NOMO-1 (cell line): ENCODE measurements around the gene TIMP2.
"Not testable (repeated sequence)": the region's sequence is repeated elsewhere in the genome, so short reads cannot be mapped to it uniquely, and the experiment has no call there.

ENCODE experiments used
- DNase-seq, 2 experiments: peaks; one replicate each; lab custom pipeline; 2025; ENCODE audit not compliant: unreplicated experiment in 2 of 2; lab: John Stamatoyannopoulos, UW

TIMP2 gene

DNA sequence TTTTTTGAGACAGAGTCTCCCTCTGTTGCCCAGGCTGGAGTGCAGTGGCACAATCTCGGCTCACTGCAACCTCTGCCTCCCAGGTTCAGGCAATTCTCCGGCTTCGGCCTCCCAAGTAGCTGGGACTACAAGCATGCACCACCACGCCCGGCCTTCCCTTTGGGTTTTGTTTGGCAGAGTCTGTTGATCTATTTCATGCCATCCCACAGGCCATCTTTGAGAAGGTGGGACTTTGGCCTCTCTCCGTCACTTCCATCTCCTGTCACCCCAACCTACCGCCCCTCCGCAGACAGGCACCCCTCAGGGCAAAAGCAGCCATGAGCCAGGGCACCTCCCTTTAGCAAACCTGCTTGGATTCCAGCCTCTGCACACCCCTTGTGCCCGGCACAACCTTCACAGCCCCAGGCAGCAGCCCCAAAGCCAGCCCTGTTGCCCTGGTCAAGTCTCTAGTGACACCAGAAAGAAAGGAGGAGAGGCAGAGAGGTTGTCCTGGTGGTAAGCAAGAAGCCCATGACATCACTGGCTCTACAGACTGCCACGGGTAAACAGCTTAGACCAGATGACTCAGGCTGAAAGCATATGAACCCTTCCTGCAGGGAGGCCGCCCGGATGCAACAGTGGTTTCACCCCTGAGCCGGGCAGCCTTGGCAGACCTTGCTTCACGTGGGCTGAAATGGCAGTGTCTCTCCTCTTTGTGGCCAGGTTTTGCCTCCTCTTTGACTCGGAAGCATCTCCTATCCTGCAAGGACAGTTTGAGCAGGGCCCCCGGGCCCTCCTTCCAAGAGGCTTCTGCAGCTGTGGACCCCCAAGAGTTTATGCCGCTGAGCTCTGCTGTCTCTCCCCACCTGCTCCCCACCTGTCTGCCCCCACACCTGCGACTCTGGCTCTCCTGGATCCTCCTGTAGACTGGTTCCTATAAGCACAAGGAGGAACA, 8.1 kb upstream of the TIMP2 start:
- DNase-seq, result peak; percentile 48 to 59

DNA sequence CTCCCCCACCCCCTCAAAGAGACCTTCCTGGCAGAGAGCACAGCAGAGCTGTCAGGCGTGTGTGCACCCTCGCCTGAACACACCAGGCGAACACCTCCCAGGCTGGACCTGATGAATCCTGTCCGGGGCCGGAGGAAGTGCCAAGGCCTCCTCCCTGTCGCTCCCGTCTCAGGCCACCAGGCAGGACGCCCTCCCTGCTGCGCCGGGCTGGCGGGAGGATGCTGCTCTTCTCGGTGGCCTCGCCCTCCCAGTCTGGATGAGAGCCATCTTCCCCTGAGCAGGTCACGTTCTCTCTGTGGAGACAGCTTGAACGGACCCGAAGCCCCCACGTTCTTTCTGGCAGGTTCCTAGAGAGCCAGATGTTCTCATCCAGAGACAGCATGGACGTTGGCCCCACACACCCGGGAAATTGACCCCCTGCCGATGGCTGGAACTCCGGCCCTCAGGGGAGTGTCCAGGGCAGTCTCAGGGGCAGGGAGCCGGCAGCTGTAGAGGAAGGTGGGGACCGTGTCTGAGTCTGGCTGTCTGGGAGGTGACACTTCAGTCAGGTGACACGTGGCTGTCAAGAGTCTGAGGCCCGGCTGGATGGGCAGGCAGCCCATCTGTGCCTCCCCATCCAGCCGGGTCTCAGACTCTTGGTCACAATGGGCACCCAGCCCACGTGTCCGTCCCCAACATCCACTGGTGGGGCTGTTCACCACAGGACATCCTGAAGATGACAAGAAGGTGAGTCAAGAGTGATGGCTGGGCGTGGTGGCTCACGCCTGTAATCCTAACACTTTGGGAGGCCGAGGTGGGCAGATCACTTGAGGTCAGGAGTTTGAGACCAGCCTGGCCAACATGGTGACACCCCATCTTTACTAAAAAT, 5.0 kb upstream of the TIMP2 start:
- DNase-seq, result no peak

DNA sequence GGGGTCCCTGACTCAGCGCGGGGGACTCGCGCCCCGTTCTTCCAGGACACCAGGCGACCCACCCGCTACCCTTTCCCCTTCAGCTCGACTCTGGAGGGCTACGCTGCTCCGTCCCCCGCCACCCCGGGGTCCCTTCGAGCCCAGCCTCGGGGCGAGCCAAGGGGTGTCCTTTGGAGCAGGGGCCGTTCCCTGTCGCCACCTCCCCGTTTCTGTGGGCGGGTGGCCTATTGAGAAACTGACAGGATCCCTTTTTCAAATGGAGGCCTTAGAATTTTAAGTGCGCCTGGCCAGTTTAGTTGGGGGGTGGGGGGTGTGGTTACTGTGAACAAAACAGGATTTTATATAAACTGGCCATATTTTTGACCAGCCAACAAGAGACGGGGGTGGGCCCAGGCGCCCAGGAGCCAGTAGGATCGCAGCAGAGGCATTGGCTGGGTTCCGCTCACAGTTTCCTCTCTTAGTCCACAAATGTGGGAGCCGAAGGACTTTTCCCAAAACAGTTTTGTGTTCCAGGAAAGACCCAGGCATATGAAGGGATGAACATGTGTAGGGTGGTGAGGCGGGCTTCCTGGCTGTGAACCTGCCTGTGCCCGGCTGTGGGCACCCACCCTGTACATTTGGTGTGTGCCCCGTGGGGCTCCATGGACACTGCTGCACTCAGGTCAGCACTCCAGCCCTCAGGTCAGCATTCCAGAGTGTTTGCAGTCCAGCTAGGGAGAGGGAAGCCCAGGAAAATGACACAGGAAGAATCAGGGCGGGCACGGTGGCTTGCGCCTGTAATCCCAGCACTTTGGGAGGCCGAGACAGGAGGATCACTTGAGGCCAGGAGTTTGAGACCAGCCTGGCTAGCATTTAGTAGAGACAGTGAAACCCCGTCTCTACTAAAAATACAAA, 722 bp upstream of the TIMP2 start:
- peak; percentile 20 to 33 for DNase-seq

DNA sequence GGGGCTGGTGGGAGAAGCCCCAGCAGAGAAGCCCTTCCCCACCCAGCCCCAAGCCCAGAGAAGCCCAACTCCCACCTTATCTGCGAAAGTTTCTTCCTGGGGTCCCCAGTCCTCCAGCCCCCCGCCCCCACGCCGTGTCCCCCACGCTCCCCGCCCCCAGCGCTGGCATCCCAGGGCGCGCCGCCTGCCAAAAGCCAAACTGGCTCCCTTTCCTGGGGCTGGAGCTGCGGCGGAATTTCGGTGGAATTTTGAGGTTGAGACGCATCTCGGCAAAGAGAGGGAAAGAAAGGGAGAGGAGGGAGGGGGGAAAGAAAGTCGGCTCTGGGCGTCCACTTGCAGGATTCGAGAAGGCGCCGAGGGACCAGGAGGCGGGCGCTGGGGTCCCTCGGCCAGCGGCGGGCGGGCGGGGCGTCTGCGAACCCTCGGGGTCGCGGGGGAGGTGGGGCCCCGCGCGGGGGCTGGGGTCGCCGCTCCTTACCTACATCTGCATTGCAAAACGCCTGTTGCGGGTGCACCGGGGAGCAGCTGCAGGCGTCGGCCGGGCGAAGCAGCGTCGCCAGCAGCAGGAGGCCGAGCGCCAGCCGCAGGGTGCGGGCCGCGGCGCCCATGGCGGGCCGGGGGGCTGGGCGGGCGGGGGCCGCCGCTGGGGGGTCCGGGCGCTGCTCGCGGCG, 571 bp downstream of the TIMP2 start:
- peak in 1 of 2 experiments; percentile 9 for DNase-seq

DNA sequence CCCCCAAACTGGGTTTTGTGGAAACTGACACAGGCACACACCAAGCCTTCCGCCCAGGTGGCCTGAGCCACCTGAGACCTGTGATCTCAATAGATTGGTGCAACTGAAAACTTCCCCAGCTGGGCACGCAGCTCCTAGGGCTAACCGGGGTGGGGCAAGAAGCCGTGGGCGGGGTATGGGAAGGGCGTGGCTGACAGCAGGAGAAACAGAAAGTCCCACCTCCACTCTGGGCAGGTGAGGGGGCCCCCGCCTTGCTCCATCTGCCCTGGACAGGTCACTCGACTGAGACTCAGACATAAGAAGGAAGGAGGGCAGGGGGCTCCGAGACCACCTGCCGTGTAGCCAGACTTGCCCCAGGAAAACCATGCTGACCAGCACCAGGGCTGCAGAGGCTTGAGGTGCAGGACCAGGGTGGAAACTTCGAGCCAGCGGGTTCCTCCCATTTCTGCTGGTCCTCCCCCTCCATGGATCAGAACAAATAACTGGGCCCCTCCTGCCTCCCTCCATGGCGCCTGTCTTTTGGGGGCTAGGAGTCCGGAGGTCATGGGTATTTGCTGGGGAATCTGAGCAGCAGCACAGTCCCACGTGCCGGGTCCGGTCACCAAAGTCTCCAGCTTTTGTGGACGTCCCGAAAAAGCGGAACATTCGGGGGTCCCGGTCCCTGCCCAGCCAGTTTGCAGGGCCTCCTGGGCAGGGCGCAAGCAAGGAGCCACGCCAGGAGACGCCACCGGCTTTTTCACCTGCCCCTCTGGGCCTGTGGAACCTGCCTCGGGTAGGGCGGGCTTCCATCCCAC, 1.3 kb downstream of the TIMP2 start:
- DNase-seq, result peak; percentile 71 to 72

DNA sequence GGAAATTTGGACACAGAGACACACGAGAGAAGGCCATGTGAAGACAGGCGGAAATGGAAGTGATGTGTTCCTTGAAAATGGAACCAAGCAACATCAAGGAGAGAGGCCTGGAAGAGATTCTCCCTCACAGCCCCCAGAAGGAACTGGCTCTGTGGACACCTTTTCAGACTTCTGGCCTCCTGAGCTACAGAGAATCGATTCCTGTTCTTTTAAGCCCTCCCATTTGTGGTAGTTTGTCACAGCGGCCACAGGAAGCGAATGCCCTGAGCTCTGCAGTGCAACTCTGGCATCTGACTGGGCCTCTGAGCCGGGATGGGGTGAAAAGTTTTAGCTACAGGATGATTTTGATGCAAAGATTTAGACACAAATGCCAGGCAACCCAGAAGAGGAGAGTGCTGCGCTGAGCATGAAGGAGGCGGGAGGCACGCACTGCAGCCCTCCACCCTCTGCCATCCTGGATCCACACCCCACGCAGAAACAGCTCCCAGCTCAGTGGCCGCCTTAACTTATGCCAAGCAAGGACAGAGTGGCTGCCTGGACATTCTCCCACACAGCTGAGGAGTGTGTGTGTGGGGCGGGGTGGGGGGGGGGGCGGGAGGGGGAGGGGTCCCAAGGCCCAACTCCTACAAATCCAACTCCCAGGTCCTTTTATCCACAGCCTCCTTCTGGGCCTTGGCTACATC, 2.2 kb downstream of the TIMP2 start:
- DNase-seq, result peak; percentile 77 to 86

DNA sequence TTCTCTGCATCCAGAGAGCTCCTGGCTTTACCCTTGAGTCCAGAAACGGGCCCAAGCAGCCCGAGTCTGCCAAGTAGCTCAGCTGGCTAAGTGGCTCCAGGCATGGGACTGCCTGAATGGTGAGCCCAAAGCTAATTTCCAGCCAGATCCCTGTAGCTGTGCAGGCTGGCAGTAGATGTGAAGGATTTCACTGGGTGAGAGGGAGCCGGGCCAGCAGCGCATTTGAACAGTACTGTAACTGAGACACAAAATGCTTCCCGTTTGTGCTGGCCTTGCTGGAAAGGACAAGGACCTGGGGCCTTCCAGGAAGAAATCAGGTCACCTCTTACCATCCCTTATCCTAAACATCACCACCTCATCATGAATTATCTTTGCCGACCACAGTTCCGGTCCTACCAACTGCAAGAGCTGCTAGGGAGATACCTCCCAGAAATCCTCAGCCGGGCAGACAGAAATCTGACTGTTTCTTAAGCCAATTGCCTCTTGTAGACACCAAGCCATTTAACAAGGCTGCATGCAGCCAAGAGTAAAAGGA, 3.7 kb downstream of the TIMP2 start:
- DNase-seq, result no peak

DNA sequence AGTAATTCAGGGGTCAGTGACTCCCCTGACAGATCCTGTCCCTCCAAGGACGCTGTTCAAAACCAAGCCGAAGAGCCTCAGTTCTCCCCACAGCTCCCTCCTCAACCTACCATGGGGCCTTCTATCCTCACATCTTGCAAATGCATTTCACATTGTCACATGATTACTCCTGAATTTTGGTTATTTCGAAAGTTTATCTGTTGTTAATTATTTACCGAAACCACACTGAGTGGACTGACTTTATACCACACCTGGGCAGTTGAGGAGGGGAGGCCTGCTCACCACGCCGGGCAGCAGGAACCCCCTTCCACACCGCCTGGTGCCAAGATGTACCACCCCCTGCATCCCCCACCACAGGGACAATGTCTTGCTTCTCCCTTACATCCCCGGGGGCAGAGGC, 4.7 kb downstream of the TIMP2 start:
- DNase-seq, result no peak

DNA sequence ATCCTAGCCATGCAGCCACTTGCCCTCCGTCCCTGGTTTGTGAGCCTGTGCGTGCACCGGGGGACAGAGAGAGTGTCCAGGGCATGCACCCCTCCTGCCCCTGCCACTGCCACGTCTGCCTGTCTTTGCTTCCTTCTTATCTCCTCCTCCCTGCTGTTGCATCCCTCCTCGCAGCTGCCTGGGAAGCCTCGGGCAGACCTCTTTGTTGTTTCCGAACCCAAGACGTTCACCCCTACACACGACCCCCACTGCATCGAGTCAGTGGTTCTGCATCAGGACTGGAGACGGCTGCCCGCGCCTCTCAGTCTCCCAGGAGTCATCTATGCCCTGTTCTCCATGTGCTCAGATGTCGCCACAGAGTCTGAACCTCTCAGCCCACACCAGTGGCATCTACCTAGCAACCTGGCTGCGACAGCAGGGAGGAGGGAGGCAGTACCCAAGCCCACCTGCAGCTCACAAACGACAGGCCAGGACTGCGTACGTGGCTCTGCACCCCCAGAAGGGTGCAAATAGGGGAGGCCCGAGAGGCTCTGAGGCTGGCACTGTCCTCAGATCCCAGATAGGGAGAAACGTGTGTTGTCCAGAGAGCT, 5.2 kb downstream of the TIMP2 start:
- no peak for DNase-seq

DNA sequence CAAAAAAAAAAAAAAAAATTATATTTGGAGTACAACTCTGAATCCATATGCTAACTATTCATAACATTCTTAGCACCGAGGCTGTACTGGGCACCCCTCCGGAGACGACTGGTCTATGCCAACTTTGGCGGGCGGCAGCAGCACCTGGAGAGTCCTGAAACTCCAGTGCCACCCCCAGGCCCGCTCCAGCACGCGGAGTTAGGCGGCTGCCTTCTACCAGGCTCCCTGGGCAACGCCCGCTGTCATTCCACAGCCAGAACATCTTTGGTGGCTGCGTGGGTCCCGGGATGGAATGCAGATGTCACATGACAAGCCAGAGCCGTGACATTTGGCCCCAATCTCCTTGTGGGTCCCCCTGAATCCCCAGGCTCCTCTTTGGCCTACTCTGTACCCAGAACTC, 6.2 kb downstream of the TIMP2 start:
- DNase-seq, result no peak

DNA sequence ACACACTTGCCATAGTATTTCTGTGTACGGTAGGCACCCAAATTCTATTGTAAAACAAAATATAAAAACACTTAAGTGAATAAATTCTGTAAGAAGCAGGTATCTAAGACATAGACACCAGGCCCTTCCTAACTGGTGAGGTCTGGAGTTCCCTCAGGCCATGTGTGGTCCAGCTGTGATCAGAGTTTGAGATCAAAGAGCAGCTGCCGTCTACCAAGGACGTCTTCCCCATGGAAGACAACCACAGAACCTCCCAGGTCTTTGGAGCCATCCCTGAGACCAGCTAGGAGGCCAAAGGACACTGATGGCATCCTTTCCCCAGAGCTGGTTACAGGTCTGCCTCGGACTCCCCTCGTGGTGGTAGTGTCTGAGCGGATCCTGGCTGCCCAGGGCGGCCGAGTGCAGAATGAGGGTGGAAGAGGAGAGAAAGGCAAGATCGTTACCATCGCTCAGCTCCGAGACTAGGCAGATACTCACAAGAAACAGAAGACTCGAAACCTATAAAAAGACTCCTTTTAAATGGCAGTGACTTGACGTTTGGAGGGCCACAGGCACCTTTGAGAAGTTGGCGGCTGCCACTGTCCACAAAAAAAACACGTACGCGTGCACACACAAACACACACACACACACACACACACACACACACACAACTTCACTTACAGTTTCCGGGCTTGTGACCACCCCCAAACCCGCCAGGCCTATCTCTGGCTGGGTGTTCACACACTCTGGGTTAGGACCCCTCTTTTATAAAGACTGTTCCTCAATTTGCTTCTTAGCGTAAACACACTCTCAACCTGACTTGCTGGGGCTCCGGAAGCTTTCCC, 7.5 kb downstream of the TIMP2 start:
- no peak for DNase-seq

DNA sequence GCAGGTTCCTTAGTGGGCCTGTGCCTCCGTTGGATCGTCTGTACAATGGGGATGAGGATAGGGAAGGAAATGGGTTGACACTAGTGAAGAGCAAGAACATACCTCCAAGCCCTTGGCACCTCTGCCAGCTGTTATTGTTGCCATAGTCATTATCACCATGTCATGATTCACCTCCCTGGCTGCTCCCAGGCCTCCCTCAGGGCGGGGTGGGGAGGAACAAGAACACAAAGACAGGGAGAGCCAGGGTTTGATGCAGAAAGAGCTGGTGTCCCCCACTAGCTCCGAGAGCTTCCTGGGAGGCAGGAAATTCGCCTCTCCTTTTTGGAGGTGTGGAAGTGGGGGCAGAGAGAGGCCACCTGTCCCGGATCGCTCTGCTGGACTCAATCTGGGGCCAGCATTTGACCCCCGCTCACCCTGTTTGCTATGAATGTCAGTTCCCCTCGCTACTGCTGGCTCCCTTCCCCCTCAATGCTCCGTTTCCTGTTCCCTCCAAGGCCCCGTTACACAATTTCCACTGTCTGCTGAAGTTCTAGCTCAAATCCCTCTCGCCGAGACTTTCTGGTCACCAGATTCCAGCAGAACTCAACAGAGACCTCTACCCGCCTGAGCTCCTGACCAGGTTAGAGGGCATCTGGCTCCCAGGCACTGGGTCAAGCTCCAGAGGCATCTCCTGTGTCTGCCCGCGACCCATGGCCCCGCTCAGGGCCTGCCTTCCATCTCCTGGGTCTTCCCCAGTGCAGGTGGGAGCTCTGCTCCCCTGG, 9.1 kb downstream of the TIMP2 start:
- DNase-seq, result peak; percentile 83 to 87

DNA sequence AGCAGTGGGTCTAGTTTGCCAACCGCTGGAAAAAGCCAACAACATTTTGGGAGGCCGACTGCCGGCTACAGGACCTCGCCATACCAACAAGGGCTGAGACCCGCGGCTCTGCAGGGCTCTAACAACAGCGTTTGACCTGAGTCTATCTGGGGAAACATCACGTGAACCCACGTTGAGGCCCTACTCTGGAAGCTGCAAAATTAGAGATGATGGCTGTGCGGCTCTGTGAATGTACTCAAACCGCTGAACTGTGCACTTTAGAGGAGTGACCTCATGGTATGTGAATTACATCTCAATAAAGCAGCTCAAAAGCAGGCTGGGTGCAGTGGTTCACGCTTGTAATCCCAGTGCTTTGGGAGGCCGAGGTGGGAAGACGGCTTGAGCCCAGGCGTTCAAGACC, 12.1 kb downstream of the TIMP2 start:
- DNase-seq, result no peak

DNA sequence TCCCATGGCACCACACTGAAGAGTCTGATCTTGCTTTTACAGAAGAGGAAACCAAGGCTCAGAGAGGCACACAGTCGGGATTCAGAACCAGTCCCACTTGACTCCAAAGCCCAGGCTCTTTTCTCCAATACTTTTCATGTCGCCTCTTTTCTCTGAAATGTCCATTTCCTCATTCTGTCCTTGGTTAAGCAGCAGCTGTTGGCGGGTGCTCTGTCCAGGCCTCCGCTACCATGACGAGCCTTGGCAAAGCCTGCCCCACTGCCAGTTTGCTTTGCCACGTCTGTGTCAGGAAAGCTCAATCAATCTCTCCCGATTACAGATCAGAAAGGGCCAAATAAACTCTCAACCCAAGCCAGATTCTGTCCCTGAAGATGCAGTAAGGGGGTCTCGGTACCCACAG, 13.1 kb downstream of the TIMP2 start:
- DNase-seq, result no peak

DNA sequence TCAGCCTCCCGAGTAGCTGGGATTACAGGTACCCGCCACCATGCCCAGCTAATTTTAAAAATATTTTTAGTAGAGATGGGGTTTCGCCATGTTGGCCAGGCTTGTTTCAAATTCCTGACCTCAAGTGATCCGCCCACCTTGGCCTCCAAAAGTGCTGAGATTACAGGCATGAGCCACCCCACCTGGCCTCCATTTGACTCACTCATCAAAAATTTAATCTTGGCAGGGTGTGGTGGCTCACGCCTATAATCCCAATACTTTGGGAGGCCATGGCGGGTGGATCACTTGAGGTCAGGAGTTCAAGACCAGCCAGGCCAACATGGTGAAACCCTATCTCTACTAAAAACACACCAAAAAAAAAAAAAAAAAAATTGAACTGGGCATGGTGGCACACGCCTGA, 13.6 kb downstream of the TIMP2 start:
- DNase-seq, result not testable (repeated sequence)

DNA sequence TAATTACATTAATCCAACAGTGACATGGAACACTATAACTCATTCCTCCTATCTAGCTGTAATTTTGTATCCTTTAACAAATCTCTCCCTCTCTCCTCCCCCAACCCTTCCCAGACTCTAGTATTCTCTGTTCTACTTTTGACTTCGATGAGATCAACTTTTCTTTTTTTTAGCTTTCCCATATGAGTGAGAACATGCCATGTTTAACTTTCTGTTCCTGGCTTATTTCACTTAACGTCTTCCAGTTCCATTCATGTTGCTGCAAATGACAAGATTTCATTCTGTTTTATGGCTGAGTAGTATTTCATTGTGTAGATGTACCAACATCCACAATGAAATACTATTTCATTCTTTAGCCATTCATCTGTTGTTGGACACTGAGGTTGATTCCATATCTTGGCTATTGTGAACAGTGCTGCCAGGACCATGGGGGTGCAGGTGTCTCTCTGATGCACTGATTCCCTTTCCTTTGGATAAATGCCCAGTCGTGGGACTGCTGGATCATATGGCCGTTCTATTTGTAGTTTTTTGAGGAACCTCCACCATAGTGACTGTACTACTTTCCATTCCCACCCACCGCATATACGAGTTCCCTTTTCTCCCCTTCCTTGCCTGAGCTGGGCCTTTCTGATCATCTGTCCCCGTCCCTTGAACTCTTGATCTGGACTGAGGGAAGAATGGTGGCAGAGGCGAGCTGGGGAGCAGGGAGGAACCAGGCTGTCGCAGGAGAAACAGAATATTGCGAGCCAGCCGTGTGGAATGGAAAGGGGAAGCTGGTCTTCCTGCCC, 14.5 kb downstream of the TIMP2 start:
- peak; percentile 60 to 80 for DNase-seq
